Body of pancreas (tissue), 4 donors: Measurements from ENCODE around the gene CENPM.

Source experiments
- POLR2A ChIP-seq, 3 donors: fragments of 450-650 bp; IDR thresholded peaks; one replicate each; pipeline ENCODE4 v1.6.1; 2016; ENCODE audit warnings: antibody characterized with exemption in 3 of 3, mild to moderate bottlenecking in 2 of 3
- TF ChIP-seq, protein P1 (sequence below), 7 experiments: fragments of 450-650 bp in 4 of 7; fragments of 200-600 bp in 3 of 7; sonication (generic) in 3 of 7; IDR thresholded peaks; one replicate each; pipeline ENCODE4 v1.5.1; 2016 to 2019; ENCODE audit warnings: antibody characterized with exemption in 7 of 7

DNA sequence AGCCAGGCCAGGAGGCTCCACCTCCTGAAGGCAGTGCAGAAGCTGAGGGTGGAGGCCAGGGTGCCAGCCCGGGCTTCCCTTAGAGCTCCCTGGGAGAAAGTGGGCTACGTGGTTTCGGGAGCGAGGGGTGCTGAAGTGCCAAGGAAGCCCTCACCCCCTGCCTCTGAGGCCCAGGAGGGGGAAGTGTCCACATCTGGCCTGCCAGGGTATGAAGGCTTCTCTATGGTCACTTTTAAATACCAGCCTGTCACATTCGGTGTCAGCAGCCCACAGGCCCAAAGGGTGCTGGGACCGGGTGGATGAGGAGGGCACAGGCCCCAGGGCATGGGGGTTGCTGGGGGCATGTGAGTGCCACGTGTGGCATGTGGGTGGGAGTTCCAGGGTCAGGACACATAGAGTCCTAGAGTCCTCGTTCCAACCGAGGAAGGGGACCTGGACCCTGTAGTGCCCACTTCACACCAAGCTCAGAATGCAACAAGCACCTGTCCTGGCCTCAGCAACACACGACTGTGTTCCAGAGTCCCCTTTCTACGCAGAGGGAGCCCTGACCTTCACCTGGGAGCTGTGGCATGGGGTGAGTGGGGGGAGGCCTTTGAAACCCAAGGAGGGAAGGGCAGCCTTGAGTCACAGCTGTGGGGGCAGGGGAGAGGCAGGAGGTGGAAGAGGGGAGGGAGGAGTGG, 33.8 kb downstream of the CENPM start:
- TF ChIP-seq, protein P1, sequence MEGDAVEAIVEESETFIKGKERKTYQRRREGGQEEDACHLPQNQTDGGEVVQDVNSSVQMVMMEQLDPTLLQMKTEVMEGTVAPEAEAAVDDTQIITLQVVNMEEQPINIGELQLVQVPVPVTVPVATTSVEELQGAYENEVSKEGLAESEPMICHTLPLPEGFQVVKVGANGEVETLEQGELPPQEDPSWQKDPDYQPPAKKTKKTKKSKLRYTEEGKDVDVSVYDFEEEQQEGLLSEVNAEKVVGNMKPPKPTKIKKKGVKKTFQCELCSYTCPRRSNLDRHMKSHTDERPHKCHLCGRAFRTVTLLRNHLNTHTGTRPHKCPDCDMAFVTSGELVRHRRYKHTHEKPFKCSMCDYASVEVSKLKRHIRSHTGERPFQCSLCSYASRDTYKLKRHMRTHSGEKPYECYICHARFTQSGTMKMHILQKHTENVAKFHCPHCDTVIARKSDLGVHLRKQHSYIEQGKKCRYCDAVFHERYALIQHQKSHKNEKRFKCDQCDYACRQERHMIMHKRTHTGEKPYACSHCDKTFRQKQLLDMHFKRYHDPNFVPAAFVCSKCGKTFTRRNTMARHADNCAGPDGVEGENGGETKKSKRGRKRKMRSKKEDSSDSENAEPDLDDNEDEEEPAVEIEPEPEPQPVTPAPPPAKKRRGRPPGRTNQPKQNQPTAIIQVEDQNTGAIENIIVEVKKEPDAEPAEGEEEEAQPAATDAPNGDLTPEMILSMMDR (IDR thresholded peaks at IDR 0.05): no peak
- no peak for TF ChIP-seq POLR2A (IDR thresholded peaks at IDR 0.05)
